Fibroblast of skin of right quadriceps (primary cell): Measurements from ENCODE around the gene FCHO2.

Experiments used
- DNase-seq: peaks from one replicate; pipeline ENCODE4 v3.0.0-alpha.2; 2013

Gene FCHO2

GRCh38 chr5:73031839-73032238 is 76.0 kb downstream of the FCHO2 start:
- DNase-seq, result peak; percentile 88

- DNase-seq, result peak; percentile 14
Observed at GRCh38 chr5:73032635-73033034, 76.8 kb downstream of the FCHO2 start.

GRCh38 chr5:73037545-73037944 is 81.7 kb downstream of the FCHO2 start:
- no peak for DNase-seq

- DNase-seq, result no peak
Observed at GRCh38 chr5:73039082-73039481, 83.2 kb downstream of the FCHO2 start.

- no peak for DNase-seq
Observed at GRCh38 chr5:73042993-73043392, 87.2 kb downstream of the FCHO2 start.

GRCh38 chr5:73044546-73044945 is 88.7 kb downstream of the FCHO2 start:
- DNase-seq, result no peak

- DNase-seq, result no peak
Observed at GRCh38 chr5:73045623-73046022, 89.8 kb downstream of the FCHO2 start.

GRCh38 chr5:73061593-73061992 is 105.8 kb downstream of the FCHO2 start:
- peak; percentile 1 for DNase-seq

GRCh38 chr5:73066466-73066865 is 110.6 kb downstream of the FCHO2 start:
- DNase-seq, result peak; percentile 84

- DNase-seq, result no peak
Observed at GRCh38 chr5:73067213-73067612, 111.4 kb downstream of the FCHO2 start.

GRCh38 chr5:73081093-73081492 is 125.3 kb downstream of the FCHO2 start:
- DNase-seq, result no peak

GRCh38 chr5:73088026-73088425 is 132.2 kb downstream of the FCHO2 start:
- peak; percentile 4 for DNase-seq

- peak; percentile 70 for DNase-seq
Observed at GRCh38 chr5:73093943-73094342, 138.1 kb downstream of the FCHO2 start.

- no peak for DNase-seq
Observed at GRCh38 chr5:73094415-73094814, 138.6 kb downstream of the FCHO2 start.

GRCh38 chr5:73095564-73096238 is 139.9 kb downstream of the FCHO2 start:
- DNase-seq, result no peak

- DNase-seq, result no peak
Observed at GRCh38 chr5:73096239-73096575, 140.4 kb downstream of the FCHO2 start.

GRCh38 chr5:73097740-73098139 is 141.9 kb downstream of the FCHO2 start:
- DNase-seq, result no peak

GRCh38 chr5:73100109-73100508 is 144.3 kb downstream of the FCHO2 start:
- no peak for DNase-seq

GRCh38 chr5:73103870-73104299 is 148.0 kb downstream of the FCHO2 start:
- no peak for DNase-seq

GRCh38 chr5:73104326-73104725 is 148.5 kb downstream of the FCHO2 start:
- no peak for DNase-seq

GRCh38 chr5:73106335-73106734 is 150.5 kb downstream of the FCHO2 start:
- DNase-seq, result no peak

- DNase-seq, result no peak
Observed at GRCh38 chr5:73110190-73110589, 154.3 kb downstream of the FCHO2 start.

GRCh38 chr5:73111536-73111935 is 155.7 kb downstream of the FCHO2 start:
- no peak for DNase-seq

GRCh38 chr5:73112359-73112758 is 156.5 kb downstream of the FCHO2 start:
- DNase-seq, result no peak

- no peak for DNase-seq
Observed at GRCh38 chr5:73114044-73114688, 158.3 kb downstream of the FCHO2 start.
